Measurements from ENCODE around the gene TMEM69. TPM values are rescaled to one million over a fixed set of nuclear protein-coding genes. Genes with fewer than 3 reads are reported as not detected.

Gene TMEM69
- total and polyA plus RNA-seq, 2 of the 4 experiments (the other 2 are of a cell fraction), result 19.9 to 33.6 TPM

- H3K4ac ChIP-seq (ENCODE audit: low read depth, low read length), result no peak overlapping the region
- dilution Hi-C loops (cut with HindIII; ENCODE audit: low sequenced_read_pairs, unreplicated experiment), result no loop called here
- WGBS, 2 experiments (ENCODE audit: extremely low coverage in 2 of 2, insufficient read length in 1 of 2), result no CpG with 5 or more reads among the region's 4 CpGs
- BruUV-seq (replicated peaks), result no TSS peak
- H3K9me3 ChIP-seq (ENCODE audit: control insufficient read depth, insufficient read depth, low read length), result no peaks in the 10 kb centered on the region
- no peak overlapping the region for H3K18ac ChIP-seq (ENCODE audit: low read depth, low read length)
- no peak overlapping the region for H2AK9ac ChIP-seq (replicated peaks; ENCODE audit: low read depth, low read length, poor library complexity)
- H3K4me1 ChIP-seq (ENCODE audit: control insufficient read depth, insufficient read depth, low read length), result peaks cover 9% of the 10 kb centered on the region
- peak; percentile 56 for DNase-seq
- H3K27ac ChIP-seq (ENCODE audit: insufficient read depth, low read length), result no peak overlapping the region
- no peak overlapping the region for H2BK5ac ChIP-seq (ENCODE audit: low read depth, low read length, poor library complexity, severe bottlenecking)
- intact Hi-C loops (cut with micrococcal nuclease), result no loop called here
- no peak overlapping the region for H4K5ac ChIP-seq (ENCODE audit: low read depth, low read length)
- TF ChIP-seq CEBPB (IDR thresholded peaks at IDR 0.05; ENCODE audit: low read depth, low read length) (0 out of 2 replicates have a peak, but pooled peaks have one; percentile 17), USF2 (IDR thresholded peaks at IDR 0.05; ENCODE audit: low read depth, low read length) (no peak)
- no peak overlapping the region for H3K4me2 ChIP-seq (ENCODE audit: low read depth, low read length)
- no peak overlapping the region for H3K9ac ChIP-seq (ENCODE audit: low read depth, low read length)
- in situ Hi-C loops (cut with MboI; ENCODE audit: low sequenced_read_pairs), result no loop called here
- H3K4me3 ChIP-seq (ENCODE audit: insufficient read depth, low read depth, low read length), result no peak overlapping the region
- no peak overlapping the region for H2BK20ac ChIP-seq (ENCODE audit: low read depth, low read length)
- H2BK120ac ChIP-seq (ENCODE audit: low read depth, low read length), result no peak overlapping the region
- no peak overlapping the region for H4K91ac ChIP-seq (ENCODE audit: insufficient read depth, low read depth, low read length)
- H3K79me1 ChIP-seq (ENCODE audit: low read depth in 1 of 2, low read length in 2 of 2), result peaks cover 17 to 72% of the 10 kb centered on the region in 2 experiments
- H3K56ac ChIP-seq (ENCODE audit: extremely low read depth, insufficient read depth, low read length), result no peak overlapping the region
- ChIA-PET POLR2A (ENCODE audit: unreplicated experiment) (no interaction called here), CTCF (no interaction called here)
- H3K9me1 ChIP-seq (ENCODE audit: insufficient read depth, low read length), result peaks cover 20% of the 10 kb centered on the region
- H2AK5ac ChIP-seq (ENCODE audit: low read depth, low read length), result no peak overlapping the region
- ATAC-seq (ENCODE audit: low read depth), result no peak
- H3K27me3 ChIP-seq (ENCODE audit: control insufficient read depth, insufficient read depth, low read length), result no peaks in the 10 kb centered on the region
- H4K20me1 ChIP-seq (ENCODE audit: insufficient read depth, low read length), result peaks cover 85% of the 10 kb centered on the region
- H3K36me3 ChIP-seq (ENCODE audit: control insufficient read depth, insufficient read depth, low read length), result peaks cover 3% of the 10 kb centered on the region
- no peak overlapping the region for H3K14ac ChIP-seq (replicated peaks; ENCODE audit: low read depth, low read length)
- H3K23ac ChIP-seq (ENCODE audit: low read depth, low read length), result no peak overlapping the region
- no peak overlapping the region for H2AFZ ChIP-seq (replicated peaks; ENCODE audit: low read length, poor library complexity)
- H2BK15ac ChIP-seq (ENCODE audit: low read depth, low read length), result no peak overlapping the region
- no peak overlapping the region for H4K8ac ChIP-seq (ENCODE audit: low read depth in 2 of 2, low read length in 2 of 2)
These were observed 14.0 kb upstream of the TMEM69 start for GRCh38 chr1:45673956-45674355.
